Tibial nerve (tissue), 4 donors: ENCODE measurements around the gene SEC24A. TPM values are rescaled to one million over a fixed set of nuclear protein-coding genes. Genes with fewer than 3 reads are reported as not detected.
"Not testable (repeated sequence)": the region's sequence is repeated elsewhere in the genome, so short reads cannot be mapped to it uniquely, and the experiment has no call there.

Experiments used
- DNase-seq, 2 donors: peaks; one replicate each; pipeline ENCODE4 v3.0.0-alpha.2; 2019; ENCODE audit warnings: low spot score in 2 of 2
- H3K27ac ChIP-seq, 4 donors: fragments of 200-600 bp; sonication (generic) in 3 of 4; one replicate each; pipeline ENCODE4 v1.5.1; 2017 to 2019; ENCODE audit warnings: mild to moderate bottlenecking in 1 of 4
- H3K27me3 ChIP-seq, 2 donors: fragments of 200-600 bp; sonication (generic) in 1 of 2; one replicate each; pipeline versions ENCODE4 v1.5.1 to v1.6.0; 2017 to 2019
- H3K36me3 ChIP-seq, 3 donors: fragments of 200-600 bp; sonication (generic); one replicate each; pipeline ENCODE4 v1.5.1; 2018 to 2019
- H3K4me1 ChIP-seq, 4 donors: fragments of 200-600 bp; sonication (generic) in 3 of 4; one replicate each; pipeline ENCODE4 v1.5.1; 2017 to 2019
- H3K4me3 ChIP-seq, 4 donors: fragments of 200-600 bp; sonication (generic) in 3 of 4; one replicate each; pipeline ENCODE4 v1.5.1; 2017 to 2019; ENCODE audit warnings: mild to moderate bottlenecking in 1 of 4, moderate library complexity in 1 of 4
- H3K9me3 ChIP-seq, 4 donors: fragments of 200-600 bp; sonication (generic) in 3 of 4; one replicate each; pipeline ENCODE4 v1.5.1; 2017 to 2019
- CTCF ChIP-seq, 5 experiments: fragments of 200-600 bp in 3 of 5; fragments of 450-650 bp in 2 of 5; sonication (generic) in 3 of 5; IDR thresholded peaks; one replicate each; pipeline ENCODE4 v1.5.1; 2016 to 2019; ENCODE audit warnings: antibody characterized with exemption in 5 of 5, mild to moderate bottlenecking in 3 of 5, moderate library complexity in 2 of 5
- EP300 ChIP-seq, 2 donors: sonication (generic); formaldehyde crosslinking; IDR thresholded peaks; one replicate each; pipeline ENCODE4 v1.6.1; 2017; ENCODE audit warnings: antibody characterized with exemption in 2 of 2, mild to moderate bottlenecking in 1 of 2
- POLR2A ChIP-seq, 2 donors: fragments of 450-650 bp; IDR thresholded peaks; one replicate each; pipeline ENCODE4 v1.6.1; 2017; ENCODE audit warnings: antibody characterized with exemption in 2 of 2, mild to moderate bottlenecking in 2 of 2, moderate library complexity in 2 of 2
- WGBS, 2 donors: methylation state at CpG; one replicate each; pipeline ENCODE4 v1.1.5; 2018; 5-methylcytosine and 5-hydroxymethylcytosine counted together
- total RNA-seq, 4 donors: library from RNA; depleted of rRNA; stranded (reverse); fragments of >200 nt; gene quantifications; one replicate each; pipeline ENCODE4 v1.1.0, GENCODE V29; 2016

Gene SEC24A
- total RNA-seq, 4 donors from 2014 or later = 12.7 to 21.3 (median 17.9) TPM

- Histone ChIP-seq H3K27me3 (no peaks in the 10 kb centered on the region), H3K27ac (no peak overlapping the region), H3K4me3 (no peak overlapping the region), H3K4me1 (no peaks in the 10 kb centered on the region), H3K36me3 (peaks cover 0 to 98% (median 0%) of the 10 kb centered on the region in 3 donors), H3K9me3 (no peaks in the 10 kb centered on the region)
- no peak for TF ChIP-seq CTCF (IDR thresholded peaks at IDR 0.05)
- no peak for TF ChIP-seq EP300 (IDR thresholded peaks at IDR 0.05)
- TF ChIP-seq POLR2A (IDR thresholded peaks at IDR 0.05) = no peak
- DNase-seq = no peak
- 89 to 92% methylated on average over 5 of the region's 5 CpGs for WGBS, 2 donors
Measured at GRCh38 chr5:134714120-134714519, 65.5 kb downstream of the SEC24A start.

- Histone ChIP-seq H3K4me1 (no peaks in the 10 kb centered on the region), H3K27ac (no peak overlapping the region), H3K36me3 (peaks cover 0 to 98% (median 0%) of the 10 kb centered on the region in 3 donors), H3K27me3 (no peaks in the 10 kb centered on the region), H3K9me3 (no peaks in the 10 kb centered on the region), H3K4me3 (no peak overlapping the region)
- DNase-seq = no peak
- 98 to 100% methylated on average over 3 of the region's 3 CpGs for WGBS, 2 donors
- TF ChIP-seq CTCF (IDR thresholded peaks at IDR 0.05) (no peak), EP300 (IDR thresholded peaks at IDR 0.05) (no peak), POLR2A (IDR thresholded peaks at IDR 0.05) (no peak)
Measured at GRCh38 chr5:134714541-134714940, 66.0 kb downstream of the SEC24A start.

GRCh38 chr5:134715466-134715865 lies 66.9 kb downstream of the SEC24A start:
- not testable (repeated sequence) for H3K9me3 ChIP-seq, H3K27me3 ChIP-seq, H3K4me1 ChIP-seq, DNase-seq, H3K27ac ChIP-seq, H3K4me3 ChIP-seq
- 90 to 92% methylated on average over 4 of the region's 4 CpGs for WGBS, 2 donors
- peaks cover 0 to 98% (median 0%) of the 10 kb centered on the region in 3 donors for H3K36me3 ChIP-seq

GRCh38 chr5:134724872-134725271 lies 76.3 kb downstream of the SEC24A start:
- Histone ChIP-seq H3K27me3 (no peaks in the 10 kb centered on the region), H3K4me1 (no peaks in the 10 kb centered on the region), H3K4me3 (no peak overlapping the region), H3K27ac (no peak overlapping the region), H3K9me3 (no peaks in the 10 kb centered on the region), H3K36me3 (peaks cover 0 to 61% (median 0%) of the 10 kb centered on the region in 3 donors)
- TF ChIP-seq CTCF (IDR thresholded peaks at IDR 0.05) = no peak
- no peak for TF ChIP-seq POLR2A (IDR thresholded peaks at IDR 0.05)
- TF ChIP-seq EP300 (IDR thresholded peaks at IDR 0.05) = no peak
- DNase-seq = no peak
- WGBS, 2 donors = 86 to 94% methylated on average over 1 of the region's 1 CpG

- Histone ChIP-seq H3K9me3 (no peaks in the 10 kb centered on the region), H3K36me3 (peaks cover 0 to 3% (median 0%) of the 10 kb centered on the region in 3 donors), H3K27me3 (no peaks in the 10 kb centered on the region), H3K27ac (no peak overlapping the region), H3K4me3 (no peak overlapping the region), H3K4me1 (no peaks in the 10 kb centered on the region)
- no peak for DNase-seq
- TF ChIP-seq CTCF (IDR thresholded peaks at IDR 0.05) (no peak), EP300 (IDR thresholded peaks at IDR 0.05) (no peak), POLR2A (IDR thresholded peaks at IDR 0.05) (no peak)
- 49 to 58% methylated on average over 3 of the region's 3 CpGs for WGBS, 2 donors
Measured at GRCh38 chr5:134732819-134733218, 84.2 kb downstream of the SEC24A start.

GRCh38 chr5:134735243-134735642 lies 86.7 kb downstream of the SEC24A start:
- peaks cover 0 to 12% (median 3%) of the 10 kb centered on the region in 4 donors for H3K4me1 ChIP-seq
- H3K36me3 ChIP-seq = no peaks in the 10 kb centered on the region
- H3K27ac ChIP-seq = no peak overlapping the region
- no peaks in the 10 kb centered on the region for H3K9me3 ChIP-seq
- WGBS, 2 donors = 78 to 83% methylated on average over 4 of the region's 4 CpGs
- no peaks in the 10 kb centered on the region for H3K27me3 ChIP-seq
- DNase-seq = no peak
- no peak for TF ChIP-seq POLR2A (IDR thresholded peaks at IDR 0.05)
- TF ChIP-seq EP300 (IDR thresholded peaks at IDR 0.05) = no peak
- TF ChIP-seq CTCF (IDR thresholded peaks at IDR 0.05) = no peak
- no peak overlapping the region for H3K4me3 ChIP-seq
